HCT116 (cell line): Measurements from ENCODE around the gene PMF1. TPM values are rescaled to one million over a fixed set of nuclear protein-coding genes. Genes with fewer than 3 reads are reported as not detected.

Experiments
- ATAC-seq: fragments of 200-7000 bp; cut with Tn5 transposase; 2 replicates; pipeline ENCODE4 v1.9.1; 2020; ENCODE audit warnings: mild to moderate bottlenecking, moderate library complexity
- BruUV-seq: library from RNA; stranded (reverse); fragments of 400-500 nt; replicated peaks from 2 replicates; lab custom pipeline; 2021; lab: Mats Ljungman, UMichigan
- CTCF ChIA-PET: fragments of 300-600 bp; sonication (Branson Sonifier 250); formaldehyde crosslinking; loops from one replicate; lab custom pipeline; 2021; ENCODE audit warnings: antibody characterized with exemption; lab: Charles Lee
- POLR2A ChIA-PET: fragments of 300-600, 350-600 bp; sonication (Branson Sonifier 250); formaldehyde crosslinking; loops from one replicate; lab custom pipeline; 2021; ENCODE audit warnings: antibody characterized with exemption; lab: Charles Lee
- RAD21 ChIA-PET, 2 experiments: fragments of 300-600 bp; sonication (Branson Sonifier 250); formaldehyde crosslinking; loops; one replicate each; lab custom pipeline; 2023; ENCODE audit warnings: low total read pairs in 2 of 2; ENCODE audit not compliant: uncharacterized antibody in 2 of 2, unreplicated experiment in 2 of 2, low non-redundant PET in 1 of 2; lab: Charles Lee
- DNase-seq: peaks from one replicate; pipeline ENCODE4 v3.0.0-alpha.2; 2010; ENCODE audit warnings: low read depth, low spot score
- H2AFZ ChIP-seq: fragments of 200-600 bp; shearing (Covaris generic), sonication (generic); 2 replicates; pipeline ENCODE4 v1.6.1; 2017; ENCODE audit warnings: low read depth, mixed run types, mixed read lengths, antibody characterized with exemption, low read length; ENCODE audit not compliant: poor library complexity, severe bottlenecking
- H3K27ac ChIP-seq: 2 replicates; pipeline ENCODE4 v1.5.1; 2012; ENCODE audit warnings: low read depth, low read length
- H3K27me3 ChIP-seq: fragments of 200-600 bp; sonication (generic); 2 replicates; pipeline ENCODE4 v1.6.1; 2016; ENCODE audit warnings: mixed run types, low read length, mixed read lengths; ENCODE audit not compliant: insufficient read depth
- H3K36me3 ChIP-seq, 2 experiments: fragments of 200-500 bp in 1 of 2; fragments of 200-600 bp in 1 of 2; sonication (Bioruptor generic) in 1 of 2; sonication (generic) in 1 of 2; 2 replicates each; pipeline versions ENCODE4 v1.5.1 to v1.6.1; 2014 to 2016; ENCODE audit warnings: low read length in 2 of 2, inconsistent platforms in 1 of 2, mixed read lengths in 1 of 2, mixed run types in 1 of 2; ENCODE audit not compliant: insufficient read depth in 2 of 2, control insufficient read depth in 1 of 2
- H3K4me1 ChIP-seq, 2 experiments: fragments of 200-600 bp in 1 of 2; sonication (generic) in 1 of 2; 2 replicates each; pipeline versions ENCODE4 v1.5.1 to v1.6.1; 2012 to 2017; ENCODE audit warnings: low read length in 2 of 2, inconsistent platforms in 1 of 2, mild to moderate bottlenecking in 1 of 2, mixed read lengths in 1 of 2, mixed run types in 1 of 2, moderate library complexity in 1 of 2; ENCODE audit not compliant: insufficient read depth in 2 of 2, control insufficient read depth in 1 of 2
- H3K4me2 ChIP-seq: fragments of 200-600 bp; sonication (generic); 2 replicates; pipeline ENCODE4 v1.6.1; 2017; ENCODE audit warnings: mixed run types, low read length, mixed read lengths
- H3K4me3 ChIP-seq, 2 experiments: fragments of 200-600 bp in 1 of 2; sonication (generic) in 1 of 2; replicated peaks in 1 of 2; 2 replicates each; pipeline ENCODE4 v1.5.1; 2011 to 2016; ENCODE audit warnings: low read length in 2 of 2, control low read depth in 1 of 2, low read depth in 1 of 2, mild to moderate bottlenecking in 1 of 2, mixed read lengths in 1 of 2, mixed run types in 1 of 2
- H3K79me2 ChIP-seq: fragments of 200-600 bp; sonication (generic); 2 replicates; pipeline ENCODE4 v1.6.1; 2017; ENCODE audit warnings: mild to moderate bottlenecking, mixed run types, low read length, moderate library complexity, mixed read lengths; ENCODE audit not compliant: insufficient read depth
- H3K9ac ChIP-seq: fragments of 200-600 bp; sonication (generic); 2 replicates; pipeline ENCODE4 v1.6.1; 2016; ENCODE audit warnings: low read length, mixed read lengths
- H3K9me2 ChIP-seq: fragments of 200-600 bp; sonication (generic), shearing (Covaris generic); 2 replicates; pipeline ENCODE4 v1.6.1; 2017; ENCODE audit warnings: mixed run types, mild to moderate bottlenecking, moderate library complexity; ENCODE audit not compliant: insufficient read depth
- H3K9me3 ChIP-seq, 2 experiments: fragments of 200-500 bp in 1 of 2; fragments of 200-600 bp in 1 of 2; sonication (Bioruptor generic) in 1 of 2; sonication (generic) in 1 of 2; 2 replicates each; pipeline ENCODE4 v1.6.1; 2014 to 2017; ENCODE audit warnings: low read length in 2 of 2, mixed read lengths in 2 of 2, inconsistent platforms in 1 of 2, low read depth in 1 of 2, mild to moderate bottlenecking in 1 of 2, mixed run types in 1 of 2, moderate library complexity in 1 of 2; ENCODE audit not compliant: control insufficient read depth in 1 of 2, insufficient read depth in 1 of 2
- H4K20me1 ChIP-seq: fragments of 200-600 bp; sonication (generic), shearing (Covaris generic); 2 replicates; pipeline ENCODE4 v1.6.1; 2017; ENCODE audit warnings: mixed run types, mild to moderate bottlenecking, moderate library complexity; ENCODE audit not compliant: insufficient read depth
- CBX3 ChIP-seq: IDR thresholded peaks from 2 replicates; pipeline ENCODE4 v1.6.1; 2012; ENCODE audit warnings: low read depth
- CEBPB ChIP-seq: IDR thresholded peaks from 2 replicates; pipeline ENCODE4 v1.6.1; 2012; ENCODE audit warnings: low read depth
- EGR1 ChIP-seq: IDR thresholded peaks from 2 replicates; pipeline ENCODE4 v1.6.1; 2012; ENCODE audit warnings: low read depth
- ELF1 ChIP-seq: IDR thresholded peaks from 2 replicates; pipeline ENCODE4 v1.6.1; 2012; ENCODE audit warnings: low read depth, borderline replicate concordance
- EZH2 ChIP-seq: fragments of 200-600 bp; sonication (generic); IDR thresholded peaks from 2 replicates; pipeline ENCODE4 v1.6.1; 2017; ENCODE audit warnings: antibody characterized with exemption, mixed run types
- EZH2phosphoT487 ChIP-seq: fragments of 200-600 bp; IDR thresholded peaks from 2 replicates; pipeline ENCODE4 v1.6.1; 2018; ENCODE audit warnings: antibody characterized with exemption, borderline replicate concordance
- JUND ChIP-seq: IDR thresholded peaks from 2 replicates; pipeline ENCODE4 v1.6.1; 2012
- POLR2A ChIP-seq: IDR thresholded peaks from 2 replicates; pipeline ENCODE4 v1.7.0; 2011; ENCODE audit warnings: borderline replicate concordance; ENCODE audit not compliant: insufficient read depth, insufficient read length; ENCODE audit errors: extremely low read depth
- POLR2AphosphoS5 ChIP-seq: IDR thresholded peaks from 2 replicates; pipeline ENCODE4 v1.6.1; 2011; ENCODE audit warnings: mild to moderate bottlenecking, low read depth, low read length, moderate library complexity
- SIN3A ChIP-seq: IDR thresholded peaks from 2 replicates; pipeline ENCODE4 v1.6.1; 2012; ENCODE audit warnings: low read depth
- SP1 ChIP-seq: IDR thresholded peaks from 2 replicates; pipeline ENCODE4 v1.6.1; 2012; ENCODE audit warnings: low read depth
- SRF ChIP-seq: IDR thresholded peaks from 2 replicates; pipeline ENCODE4 v1.6.1; 2012; ENCODE audit warnings: low read depth
- ZNF274 ChIP-seq: fragments of 200-500 bp; sonication (Bioruptor generic); IDR thresholded peaks from 2 replicates; pipeline ENCODE4 v1.6.1; 2014; ENCODE audit warnings: mild to moderate bottlenecking, low read depth, low read length, inconsistent platforms
- intact Hi-C: fragments of 100-400 bp; cut with micrococcal nuclease; formaldehyde crosslinking; loops from 2 replicates; pipeline ENCODE4 v1.10.0; 2022
- total RNA-seq: library from RNA; stranded (reverse); gene quantifications from one replicate; pipeline ENCODE4 v1.2.1, GENCODE V29; 2021; ENCODE audit not compliant: unreplicated experiment
- TF ChIP-seq, protein P1 (sequence below), 3 experiments: fragments of 200-600 bp in 1 of 3; sonication (generic) in 1 of 3; IDR thresholded peaks in 2 of 3; conservative IDR thresholded peaks in 1 of 3; 2 replicates each; pipeline ENCODE4 v1.5.1; 2012 to 2017; ENCODE audit warnings: low read depth in 2 of 3, low read length in 2 of 3, antibody characterized with exemption in 1 of 3, borderline replicate concordance in 1 of 3, control low read depth in 1 of 3, mild to moderate bottlenecking in 1 of 3, mixed read lengths in 1 of 3, mixed run types in 1 of 3, moderate library complexity in 1 of 3; ENCODE audit not compliant: insufficient read depth in 1 of 3
- TF ChIP-seq, protein P2 (sequence below): IDR thresholded peaks from 2 replicates; pipeline ENCODE4 v1.6.1; 2012
- TF ChIP-seq, protein P3 (sequence below): IDR thresholded peaks from 2 replicates; pipeline ENCODE4 v1.6.1; 2011; ENCODE audit warnings: mild to moderate bottlenecking, low read length, moderate library complexity; ENCODE audit not compliant: insufficient replicate concordance; ENCODE audit errors: extremely low read depth

Gene PMF1
- total RNA-seq, 1 experiment from 2014 or later = 52.6 TPM

DNA sequence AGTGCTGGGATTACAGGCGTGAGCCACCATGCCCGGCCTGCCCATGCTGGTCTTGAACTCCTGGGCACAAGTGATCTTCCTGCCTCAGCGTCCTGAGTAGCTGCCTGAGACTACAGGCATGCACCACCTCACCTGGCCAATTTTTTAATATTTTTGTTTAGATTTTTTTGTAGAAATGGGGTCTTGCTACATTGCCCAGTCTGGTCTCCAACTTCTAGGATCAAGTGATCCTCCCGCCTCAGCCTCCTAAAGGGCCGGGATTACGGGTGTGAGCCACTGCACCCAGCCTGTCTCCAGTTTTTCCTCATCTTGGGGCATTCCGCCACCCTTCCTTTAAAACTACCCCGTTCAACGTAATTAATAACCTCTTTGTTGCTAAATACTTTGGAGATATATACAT is 7.4 kb downstream of the PMF1 start:
- Histone ChIP-seq H4K20me1 (no peaks in the 10 kb centered on the region), H3K27ac (no peak overlapping the region), H3K9me3 (no peaks in the 10 kb centered on the region), H3K9me2 (no peaks in the 10 kb centered on the region), H3K4me1 (peaks cover 4 to 11% of the 10 kb centered on the region in 2 experiments; a peak in 3 of 4 replicates), H3K4me2 (no peak overlapping the region), H3K4me3 (no peak overlapping the region), H3K36me3 (peaks cover 0 to 8% of the 10 kb centered on the region in 2 experiments; a peak in 2 of 4 replicates), H2AFZ (no peak overlapping the region), H3K79me2 (peaks cover 26% of the 10 kb centered on the region), H3K9ac (no peak overlapping the region), H3K27me3 (no peaks in the 10 kb centered on the region)
- intact Hi-C loops = no loop called here
- DNase-seq (no peak), ATAC-seq (no peak)
- CTCF ChIA-PET = no interaction called here
- BruUV-seq = no TSS peak
- RAD21 ChIA-PET = no interaction called here
- TF ChIP-seq ELF1 = no peak
- TF ChIP-seq POLR2AphosphoS5 = no peak
- TF ChIP-seq SP1 = no peak
- TF ChIP-seq EZH2phosphoT487 = no peak
- TF ChIP-seq, protein P1, sequence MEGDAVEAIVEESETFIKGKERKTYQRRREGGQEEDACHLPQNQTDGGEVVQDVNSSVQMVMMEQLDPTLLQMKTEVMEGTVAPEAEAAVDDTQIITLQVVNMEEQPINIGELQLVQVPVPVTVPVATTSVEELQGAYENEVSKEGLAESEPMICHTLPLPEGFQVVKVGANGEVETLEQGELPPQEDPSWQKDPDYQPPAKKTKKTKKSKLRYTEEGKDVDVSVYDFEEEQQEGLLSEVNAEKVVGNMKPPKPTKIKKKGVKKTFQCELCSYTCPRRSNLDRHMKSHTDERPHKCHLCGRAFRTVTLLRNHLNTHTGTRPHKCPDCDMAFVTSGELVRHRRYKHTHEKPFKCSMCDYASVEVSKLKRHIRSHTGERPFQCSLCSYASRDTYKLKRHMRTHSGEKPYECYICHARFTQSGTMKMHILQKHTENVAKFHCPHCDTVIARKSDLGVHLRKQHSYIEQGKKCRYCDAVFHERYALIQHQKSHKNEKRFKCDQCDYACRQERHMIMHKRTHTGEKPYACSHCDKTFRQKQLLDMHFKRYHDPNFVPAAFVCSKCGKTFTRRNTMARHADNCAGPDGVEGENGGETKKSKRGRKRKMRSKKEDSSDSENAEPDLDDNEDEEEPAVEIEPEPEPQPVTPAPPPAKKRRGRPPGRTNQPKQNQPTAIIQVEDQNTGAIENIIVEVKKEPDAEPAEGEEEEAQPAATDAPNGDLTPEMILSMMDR (IDR thresholded peaks at IDR 0.05 in 2 of 3, conservative IDR thresholded peaks at IDR 0.05 in 1 of 3; ENCODE audit: borderline replicate concordance in 1 of 3, insufficient read depth in 1 of 3, low read depth in 2 of 3, low read length in 2 of 3) = no peak
- no peak for TF ChIP-seq CBX3
- TF ChIP-seq, protein P2, sequence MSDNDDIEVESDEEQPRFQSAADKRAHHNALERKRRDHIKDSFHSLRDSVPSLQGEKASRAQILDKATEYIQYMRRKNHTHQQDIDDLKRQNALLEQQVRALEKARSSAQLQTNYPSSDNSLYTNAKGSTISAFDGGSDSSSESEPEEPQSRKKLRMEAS = no peak
- TF ChIP-seq SIN3A = no peak
- no peak for TF ChIP-seq JUND
- TF ChIP-seq SRF = no peak
- no peak for TF ChIP-seq ZNF274
- no peak for TF ChIP-seq POLR2A
- TF ChIP-seq, protein P3, sequence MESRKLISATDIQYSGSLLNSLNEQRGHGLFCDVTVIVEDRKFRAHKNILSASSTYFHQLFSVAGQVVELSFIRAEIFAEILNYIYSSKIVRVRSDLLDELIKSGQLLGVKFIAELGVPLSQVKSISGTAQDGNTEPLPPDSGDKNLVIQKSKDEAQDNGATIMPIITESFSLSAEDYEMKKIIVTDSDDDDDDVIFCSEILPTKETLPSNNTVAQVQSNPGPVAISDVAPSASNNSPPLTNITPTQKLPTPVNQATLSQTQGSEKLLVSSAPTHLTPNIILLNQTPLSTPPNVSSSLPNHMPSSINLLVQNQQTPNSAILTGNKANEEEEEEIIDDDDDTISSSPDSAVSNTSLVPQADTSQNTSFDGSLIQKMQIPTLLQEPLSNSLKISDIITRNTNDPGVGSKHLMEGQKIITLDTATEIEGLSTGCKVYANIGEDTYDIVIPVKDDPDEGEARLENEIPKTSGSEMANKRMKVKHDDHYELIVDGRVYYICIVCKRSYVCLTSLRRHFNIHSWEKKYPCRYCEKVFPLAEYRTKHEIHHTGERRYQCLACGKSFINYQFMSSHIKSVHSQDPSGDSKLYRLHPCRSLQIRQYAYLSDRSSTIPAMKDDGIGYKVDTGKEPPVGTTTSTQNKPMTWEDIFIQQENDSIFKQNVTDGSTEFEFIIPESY = no peak
- no peak for TF ChIP-seq CEBPB
- TF ChIP-seq EGR1 = no peak
- TF ChIP-seq EZH2 = no peak
- POLR2A ChIA-PET = no interaction called here
